GM10266 (cell line): Measurements from ENCODE around the gene PSMA1.
A peak's percentile ranks its signal among the peaks of the same experiment; 100 is the strongest.

ENCODE experiments used
- DNase-seq: peaks from one replicate; pipeline ENCODE4 v3.0.0; 2012; ENCODE audit errors: extremely low spot score
- CTCF ChIP-seq: IDR thresholded peaks from 2 replicates; pipeline ENCODE4 v1.5.1; 2012; ENCODE audit warnings: mild to moderate bottlenecking, low read depth; ENCODE audit not compliant: control insufficient read depth, insufficient read depth; ENCODE audit errors: missing control alignments

The PSMA1 gene

GRCh38 chr11:14513800-14514199 is 6.4 kb downstream of the PSMA1 start:
- DNase-seq, result no peak
- TF ChIP-seq CTCF, result no peak

- no peak for TF ChIP-seq CTCF
- DNase-seq, result no peak
These were observed 13.7 kb downstream of the PSMA1 start for GRCh38 chr11:14506532-14506931.

- no peak for TF ChIP-seq CTCF
- DNase-seq, result no peak
These were observed 17.2 kb downstream of the PSMA1 start for GRCh38 chr11:14503023-14503422.

- TF ChIP-seq CTCF, result no peak
- DNase-seq, result no peak
These were observed 18.1 kb downstream of the PSMA1 start for GRCh38 chr11:14502039-14502438.

GRCh38 chr11:14500181-14500651 is 20.0 kb downstream of the PSMA1 start:
- DNase-seq, result peak; percentile 39
- no peak for TF ChIP-seq CTCF

- no peak for TF ChIP-seq CTCF
- peak; percentile 79 for DNase-seq
These were observed 20.5 kb downstream of the PSMA1 start, which contains the start of gene COPB1 for GRCh38 chr11:14499560-14500180. TSS of gene COPB1 (minus strand) at chr11:14499811. CDS start at chr11:14498928, 883 bp downstream.

- no peak for DNase-seq
These were observed 21.0 kb downstream of the PSMA1 start for GRCh38 chr11:14499178-14499559.

More at GRCh38 chr11:14499178-14499559, 21.0 kb downstream of the PSMA1 start:
- no peak for TF ChIP-seq CTCF
